NB4 (cell line): Measurements from ENCODE around the gene UNC45B.

Experiments
- DNase-seq: peaks from one replicate; pipeline ENCODE4 v3.0.0; 2010; ENCODE audit warnings: low read depth
- H3K4me3 ChIP-seq: one replicate; pipeline ENCODE4 v1.5.1; 2011; ENCODE audit warnings: mild to moderate bottlenecking, low read depth, low read length, moderate library complexity
- MYC ChIP-seq: IDR thresholded peaks from 2 replicates; pipeline ENCODE4 v1.6.1; 2011; ENCODE audit warnings: low read depth, low read length
- POLR2A ChIP-seq: IDR thresholded peaks from 2 replicates; pipeline ENCODE4 v1.6.1; 2011; ENCODE audit warnings: mild to moderate bottlenecking; ENCODE audit not compliant: insufficient read length; ENCODE audit errors: extremely low read depth
- TF ChIP-seq, protein P1 (sequence below): IDR thresholded peaks from 2 replicates; pipeline ENCODE4 v1.6.1; 2011; ENCODE audit warnings: low read depth, low read length
- TF ChIP-seq, protein P2 (sequence below): IDR thresholded peaks from one replicate; pipeline ENCODE4 v1.5.1; 2012; ENCODE audit warnings: low read depth, low read length

The UNC45B gene

DNA sequence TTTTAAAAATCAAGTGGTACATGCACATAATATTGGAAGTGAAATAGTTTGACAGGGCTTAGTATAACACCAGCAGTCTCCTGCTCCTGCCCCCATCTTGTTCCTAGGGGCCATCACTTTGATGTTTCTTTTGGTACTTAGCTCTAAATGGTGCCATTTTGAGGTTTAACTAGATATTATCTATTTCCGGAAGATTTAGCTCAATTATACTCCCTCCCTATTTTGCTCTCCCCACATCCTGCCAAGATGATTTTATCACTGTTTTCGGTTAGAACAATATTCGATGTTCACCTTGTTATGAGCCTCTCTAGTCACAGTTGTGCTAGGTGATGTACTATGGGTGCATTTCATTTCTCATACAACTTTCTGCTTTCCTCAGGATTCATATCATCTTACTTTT is 66.6 kb downstream of the UNC45B start:
- H3K4me3 ChIP-seq, result no peak overlapping the region
- no peak for TF ChIP-seq MYC
- peak; percentile 57 for DNase-seq

DNA sequence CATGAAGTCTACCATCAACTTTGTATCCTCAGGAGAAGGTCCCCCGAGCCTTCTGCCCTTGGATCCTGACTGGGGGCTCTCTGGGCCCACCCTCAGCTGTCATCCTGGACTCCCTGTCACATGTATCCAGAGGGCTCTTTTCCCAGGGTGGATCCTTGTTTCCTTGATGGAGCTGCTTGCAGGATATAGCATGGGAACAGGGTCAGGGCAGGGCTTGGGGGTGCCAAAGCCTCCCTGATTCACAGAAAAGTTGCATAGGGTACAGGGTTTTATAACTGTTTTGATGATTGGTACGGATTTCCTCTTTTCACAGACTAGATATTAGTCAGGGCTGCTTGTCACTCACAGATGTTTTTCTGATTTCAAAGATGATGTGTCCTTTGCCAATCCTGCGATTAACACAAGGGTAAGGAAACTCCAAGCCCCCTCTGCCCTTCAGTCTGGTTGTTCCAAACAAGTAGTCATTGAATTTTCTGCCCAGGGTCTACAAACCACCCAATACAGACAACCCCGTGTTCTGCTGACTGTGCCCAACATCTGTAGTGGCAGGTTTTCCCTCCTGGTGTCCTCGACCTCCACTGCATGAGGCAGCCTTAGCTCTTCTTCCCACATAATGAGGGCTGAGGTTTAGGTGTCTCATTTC is 67.1 kb downstream of the UNC45B start:
- TF ChIP-seq, protein P1, sequence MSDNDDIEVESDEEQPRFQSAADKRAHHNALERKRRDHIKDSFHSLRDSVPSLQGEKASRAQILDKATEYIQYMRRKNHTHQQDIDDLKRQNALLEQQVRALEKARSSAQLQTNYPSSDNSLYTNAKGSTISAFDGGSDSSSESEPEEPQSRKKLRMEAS, result no peak
- no peak overlapping the region for H3K4me3 ChIP-seq
- peak; percentile 25 for DNase-seq

DNA sequence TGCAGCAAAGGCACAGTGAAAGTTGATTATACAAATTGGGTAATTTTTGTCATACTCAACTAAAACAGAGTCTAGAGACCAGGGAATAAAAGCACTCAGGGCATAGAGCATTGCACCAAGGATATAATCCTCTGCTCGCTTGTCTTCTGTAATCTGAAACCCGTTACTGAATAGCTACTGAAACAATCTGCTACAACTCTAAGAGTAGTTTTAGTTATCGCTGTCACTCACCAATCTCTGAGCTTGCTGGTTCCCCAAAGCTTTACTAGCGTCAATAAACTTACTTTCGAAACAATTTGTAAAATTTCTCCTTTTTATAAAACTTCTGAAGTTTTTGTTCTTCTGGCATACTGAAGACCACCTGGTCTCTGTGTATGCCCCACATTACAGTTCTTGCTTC is 69.5 kb downstream of the UNC45B start:
- TF ChIP-seq, protein P2, sequence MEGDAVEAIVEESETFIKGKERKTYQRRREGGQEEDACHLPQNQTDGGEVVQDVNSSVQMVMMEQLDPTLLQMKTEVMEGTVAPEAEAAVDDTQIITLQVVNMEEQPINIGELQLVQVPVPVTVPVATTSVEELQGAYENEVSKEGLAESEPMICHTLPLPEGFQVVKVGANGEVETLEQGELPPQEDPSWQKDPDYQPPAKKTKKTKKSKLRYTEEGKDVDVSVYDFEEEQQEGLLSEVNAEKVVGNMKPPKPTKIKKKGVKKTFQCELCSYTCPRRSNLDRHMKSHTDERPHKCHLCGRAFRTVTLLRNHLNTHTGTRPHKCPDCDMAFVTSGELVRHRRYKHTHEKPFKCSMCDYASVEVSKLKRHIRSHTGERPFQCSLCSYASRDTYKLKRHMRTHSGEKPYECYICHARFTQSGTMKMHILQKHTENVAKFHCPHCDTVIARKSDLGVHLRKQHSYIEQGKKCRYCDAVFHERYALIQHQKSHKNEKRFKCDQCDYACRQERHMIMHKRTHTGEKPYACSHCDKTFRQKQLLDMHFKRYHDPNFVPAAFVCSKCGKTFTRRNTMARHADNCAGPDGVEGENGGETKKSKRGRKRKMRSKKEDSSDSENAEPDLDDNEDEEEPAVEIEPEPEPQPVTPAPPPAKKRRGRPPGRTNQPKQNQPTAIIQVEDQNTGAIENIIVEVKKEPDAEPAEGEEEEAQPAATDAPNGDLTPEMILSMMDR, result no peak
- TF ChIP-seq, protein P1, result no peak
- TF ChIP-seq POLR2A (no peak), MYC (no peak)
- H3K4me3 ChIP-seq, result no peak overlapping the region
- DNase-seq, result no peak

DNA sequence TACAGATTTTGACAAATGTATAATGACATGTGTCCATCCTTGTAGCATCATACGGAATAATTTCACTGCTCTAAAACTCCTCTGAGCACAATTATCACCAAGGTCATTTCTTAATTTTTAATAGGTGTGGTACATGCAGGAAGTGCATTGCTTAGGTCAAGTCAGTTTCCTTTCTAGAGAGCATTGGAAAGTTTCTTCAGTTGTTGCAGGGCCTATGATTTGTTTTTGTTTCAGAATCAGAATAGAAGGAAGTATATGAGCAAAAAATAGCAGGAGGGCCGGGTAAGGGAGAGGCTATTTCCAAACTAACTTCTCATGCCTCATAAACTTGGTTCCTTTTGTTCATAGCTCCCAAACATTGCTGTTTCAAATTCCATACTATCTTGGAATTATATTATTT is 71.3 kb downstream of the UNC45B start:
- no peak for DNase-seq
- TF ChIP-seq POLR2A, result no peak
- TF ChIP-seq, protein P2, result no peak
- TF ChIP-seq, protein P1, result no peak
- no peak for TF ChIP-seq MYC
- no peak overlapping the region for H3K4me3 ChIP-seq

DNA sequence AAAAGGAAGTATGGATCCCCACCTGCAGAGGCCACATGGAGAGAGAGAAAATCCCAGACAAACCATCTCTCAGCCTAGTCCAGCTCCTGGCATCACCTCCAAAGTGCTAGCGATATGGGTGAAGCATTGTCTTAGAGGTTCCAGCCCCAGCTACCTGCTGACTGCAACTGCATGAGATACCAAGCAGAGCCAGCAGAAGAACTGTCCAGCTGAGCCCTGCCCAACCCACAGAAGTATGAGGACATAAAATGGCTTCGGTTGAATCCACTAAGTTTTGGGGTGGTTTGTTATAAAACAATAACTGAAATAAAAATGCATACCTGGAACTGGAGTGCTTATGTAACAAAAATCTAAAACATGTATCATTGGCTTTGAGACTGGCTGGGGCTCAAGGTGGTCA is 74.8 kb downstream of the UNC45B start:
- no peak for TF ChIP-seq MYC
- no peak overlapping the region for H3K4me3 ChIP-seq
- no peak for DNase-seq

DNA sequence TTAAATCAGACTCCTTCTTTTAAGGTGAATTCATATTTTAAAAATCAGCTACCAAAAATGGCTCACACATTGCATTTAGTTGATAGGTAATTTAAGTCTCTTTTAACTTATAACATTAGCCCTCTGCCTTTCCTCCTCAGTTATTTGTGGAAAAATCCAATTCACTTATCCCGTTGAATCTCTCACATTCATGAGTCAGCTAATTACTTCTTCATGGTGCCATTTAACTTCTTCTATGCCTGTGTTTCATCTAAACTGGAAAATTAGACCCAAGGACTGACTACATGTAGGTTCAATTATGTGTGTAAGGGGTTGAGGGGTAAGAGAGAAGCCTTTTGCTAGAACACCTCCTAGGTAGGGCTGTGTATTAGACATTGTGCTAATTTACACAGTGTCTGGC is 76.8 kb downstream of the UNC45B start:
- TF ChIP-seq, protein P2, result no peak
- TF ChIP-seq, protein P1, result no peak
- TF ChIP-seq MYC, result no peak
- TF ChIP-seq POLR2A, result no peak
- DNase-seq, result no peak
- no peak overlapping the region for H3K4me3 ChIP-seq

DNA sequence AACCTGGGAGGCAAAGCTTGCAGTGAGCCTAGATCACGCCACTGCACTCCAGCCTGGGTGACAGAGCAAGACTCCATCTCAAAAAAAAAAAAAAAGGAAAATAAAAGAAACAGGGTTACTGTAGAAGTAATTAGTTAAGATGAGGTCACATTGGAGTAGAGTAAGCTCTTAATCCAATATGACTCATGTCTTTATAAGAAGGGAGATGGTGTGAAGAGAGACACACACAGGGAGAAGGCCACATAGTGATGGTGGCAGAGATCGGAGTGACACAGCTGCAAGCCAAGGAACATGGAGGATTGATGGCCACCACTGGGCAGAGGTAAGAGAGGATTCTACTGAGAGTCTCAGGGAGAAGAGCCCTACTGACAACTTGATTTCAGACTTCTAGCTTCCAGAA is 79.9 kb downstream of the UNC45B start:
- TF ChIP-seq, protein P1, result no peak
- TF ChIP-seq POLR2A, result no peak
- no peak for TF ChIP-seq MYC
- TF ChIP-seq, protein P2, result no peak
- no peak for DNase-seq
- H3K4me3 ChIP-seq, result no peak overlapping the region
